K562 (cell line): ENCODE measurements around the gene GCN1. TPM values are rescaled to one million over a fixed set of nuclear protein-coding genes. Genes with fewer than 3 reads are reported as not detected.

Experiments
- BDP1 ChIP-seq: IDR thresholded peaks from 3 replicates; pipeline ENCODE4 v1.6.1; 2011; ENCODE audit not compliant: insufficient read length, insufficient read depth
- C11orf30 ChIP-seq: fragments of 450-650 bp; IDR thresholded peaks from 2 replicates; pipeline ENCODE4 v1.6.1; 2016; ENCODE audit warnings: low read depth, mild to moderate bottlenecking
- ESRRA ChIP-seq: fragments of 450-650 bp; IDR thresholded peaks from 2 replicates; pipeline ENCODE4 v1.6.1; 2014; ENCODE audit warnings: low read depth, mild to moderate bottlenecking, moderate library complexity, borderline replicate concordance
- MAFF ChIP-seq: IDR thresholded peaks from 2 replicates; pipeline ENCODE4 v1.6.1; 2012; ENCODE audit warnings: low read length, improper control_type of control experiment
- MCM5 ChIP-seq: fragments of 450-650 bp; IDR thresholded peaks from 2 replicates; pipeline ENCODE4 v1.6.1; 2016; ENCODE audit warnings: low read depth
- NFE2 ChIP-seq: IDR thresholded peaks from 2 replicates; pipeline ENCODE4 v1.6.1; 2014; ENCODE audit warnings: antibody characterized with exemption, low read depth
- NRF1 ChIP-seq, 2 experiments: fragments of 450-650 bp; IDR thresholded peaks in 1 of 2; conservative IDR thresholded peaks in 1 of 2; 2 replicates each; pipeline ENCODE4 v1.6.1; 2014; ENCODE audit warnings: mild to moderate bottlenecking in 2 of 2
- PTTG1 ChIP-seq: fragments of 450-650 bp; IDR thresholded peaks from 2 replicates; pipeline ENCODE4 v1.6.1; 2016; ENCODE audit warnings: low read depth, mild to moderate bottlenecking, missing genetic modification characterization, missing compliant biosample characterization
- RBM17 ChIP-seq: fragments of 200-400 bp; formaldehyde crosslinking; IDR thresholded peaks from 2 replicates; pipeline ENCODE4 v1.6.1; 2017; ENCODE audit warnings: low read depth, mild to moderate bottlenecking, low read length, borderline replicate concordance
- TEAD1 ChIP-seq, 2 experiments: fragments of 450-650 bp in 1 of 2; sonication (generic) in 1 of 2; formaldehyde crosslinking; IDR thresholded peaks; 2 replicates each; pipeline versions ENCODE4 v1.4.0 to v1.8.0; 2020 to 2022; ENCODE audit warnings: mild to moderate bottlenecking in 2 of 2, missing genetic modification reagents in 1 of 2
- THRAP3 ChIP-seq: fragments of 450-650 bp; IDR thresholded peaks from 2 replicates; pipeline ENCODE4 v1.6.1; 2016; ENCODE audit warnings: mild to moderate bottlenecking, inconsistent platforms, borderline replicate concordance
- XRCC3 ChIP-seq: fragments of 450-650 bp; IDR thresholded peaks from 2 replicates; pipeline ENCODE4 v1.6.1; 2017; ENCODE audit warnings: mild to moderate bottlenecking, moderate library complexity
- ZNF134 ChIP-seq: fragments of 250-450 bp; sonication (Bioruptor Pico); conservative IDR thresholded peaks from 2 replicates; pipeline ENCODE4 v1.4.0; 2020
- ZNF140 ChIP-seq: fragments of 250-450 bp; sonication (Bioruptor Pico); IDR thresholded peaks from 2 replicates; pipeline ENCODE4 v1.8.0; 2021; ENCODE audit warnings: moderate library complexity, mild to moderate bottlenecking, inconsistent platforms
- ZNF75A ChIP-seq: fragments of 450-650 bp; formaldehyde crosslinking; IDR thresholded peaks from 2 replicates; pipeline ENCODE4 v1.4.0; 2020; ENCODE audit warnings: mild to moderate bottlenecking
- polyA plus RNA-seq, 8 experiments: library from polyadenylated mRNA; depleted of rRNA in 4 of 8; stranded (reverse) in 5 of 8; unstranded in 3 of 8; fragments of >200 nt; fragmentation: Nextera tagmentation in 2 of 8; fragmentation: Illumina TruSeq in 1 of 8; extraction: Ambion mirVana in 2 of 8; extraction: Trizol in 1 of 8; gene quantifications; 2 replicates each; pipeline versions ENCODE4 v1.2.1 to v1.2.3, GENCODE V29; 2011 to 2014; ENCODE audit warnings: inconsistent platforms in 1 of 8, missing spikeins in 1 of 8
- total RNA-seq, 7 experiments: library from RNA; depleted of rRNA in 6 of 7; stranded (reverse); fragments of >200 nt in 6 of 7; fragmentation: Illumina TruSeq in 2 of 7; extraction: Trizol in 2 of 7; gene quantifications; 2 replicates each; pipeline versions ENCODE4 v1.2.1 to v1.2.3, GENCODE V29; 2011 to 2021; ENCODE audit warnings: low replicate concordance in 1 of 7
- TF ChIP-seq, protein P1 (sequence below): fragments of 450-650 bp; IDR thresholded peaks from 2 replicates; pipeline ENCODE4 v1.6.1; 2014; ENCODE audit warnings: low read depth, mild to moderate bottlenecking, moderate library complexity, borderline replicate concordance
- TF ChIP-seq, protein P2 (sequence below): fragments of 150-350 bp; conservative IDR thresholded peaks from 2 replicates; pipeline ENCODE4 v1.6.1; 2014; ENCODE audit warnings: low read length
- TF ChIP-seq, protein P3 (sequence below): fragments of 250-450 bp; sonication (Bioruptor Pico); IDR thresholded peaks from 2 replicates; pipeline ENCODE4 v1.6.1; 2021; ENCODE audit warnings: mild to moderate bottlenecking
- TF ChIP-seq, protein P4 (sequence below): fragments of 450-650 bp; IDR thresholded peaks from 2 replicates; pipeline ENCODE4 v1.7.1; 2018; ENCODE audit warnings: mild to moderate bottlenecking, low read depth; ENCODE audit not compliant: partially characterized antibody

Gene GCN1
- total and polyA plus RNA-seq, 9 of the 15 experiments (the other 6 are each of a cell fraction or from before 2014, with no cell fraction given): 11.9 to 190 (median 51.7) TPM

DNA sequence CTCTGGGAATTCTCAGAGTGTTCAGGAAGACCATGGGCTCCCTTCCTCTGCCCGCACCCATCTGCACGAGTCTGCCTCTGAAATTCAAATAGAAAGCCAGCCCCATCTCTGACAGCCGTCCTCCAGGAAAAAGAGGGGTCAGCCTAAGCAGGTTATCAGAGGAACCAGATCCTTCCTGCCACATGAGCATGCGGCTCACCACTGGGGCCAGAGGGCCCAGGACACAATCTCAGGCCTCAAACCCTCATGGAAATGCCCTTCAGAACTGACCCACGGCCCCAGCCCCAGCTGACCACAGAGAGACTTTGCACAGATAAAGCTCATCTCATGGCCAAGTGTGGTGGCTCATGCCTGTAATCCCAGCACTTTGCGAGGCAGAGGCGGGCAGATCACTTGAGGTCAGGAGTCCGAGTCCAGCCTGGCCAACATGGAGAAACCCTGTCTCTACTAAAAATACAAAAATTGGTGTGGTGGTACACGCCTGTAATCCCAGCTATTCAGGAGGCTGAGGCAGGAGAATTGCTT, 47.8 kb upstream of the GCN1 start (continued):
- TF ChIP-seq, protein P1, sequence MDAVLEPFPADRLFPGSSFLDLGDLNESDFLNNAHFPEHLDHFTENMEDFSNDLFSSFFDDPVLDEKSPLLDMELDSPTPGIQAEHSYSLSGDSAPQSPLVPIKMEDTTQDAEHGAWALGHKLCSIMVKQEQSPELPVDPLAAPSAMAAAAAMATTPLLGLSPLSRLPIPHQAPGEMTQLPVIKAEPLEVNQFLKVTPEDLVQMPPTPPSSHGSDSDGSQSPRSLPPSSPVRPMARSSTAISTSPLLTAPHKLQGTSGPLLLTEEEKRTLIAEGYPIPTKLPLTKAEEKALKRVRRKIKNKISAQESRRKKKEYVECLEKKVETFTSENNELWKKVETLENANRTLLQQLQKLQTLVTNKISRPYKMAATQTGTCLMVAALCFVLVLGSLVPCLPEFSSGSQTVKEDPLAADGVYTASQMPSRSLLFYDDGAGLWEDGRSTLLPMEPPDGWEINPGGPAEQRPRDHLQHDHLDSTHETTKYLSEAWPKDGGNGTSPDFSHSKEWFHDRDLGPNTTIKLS: peak; percentile 80; the same call in 1 of the 2 replicates
- TF ChIP-seq XRCC3: no peak
- TF ChIP-seq, protein P2, sequence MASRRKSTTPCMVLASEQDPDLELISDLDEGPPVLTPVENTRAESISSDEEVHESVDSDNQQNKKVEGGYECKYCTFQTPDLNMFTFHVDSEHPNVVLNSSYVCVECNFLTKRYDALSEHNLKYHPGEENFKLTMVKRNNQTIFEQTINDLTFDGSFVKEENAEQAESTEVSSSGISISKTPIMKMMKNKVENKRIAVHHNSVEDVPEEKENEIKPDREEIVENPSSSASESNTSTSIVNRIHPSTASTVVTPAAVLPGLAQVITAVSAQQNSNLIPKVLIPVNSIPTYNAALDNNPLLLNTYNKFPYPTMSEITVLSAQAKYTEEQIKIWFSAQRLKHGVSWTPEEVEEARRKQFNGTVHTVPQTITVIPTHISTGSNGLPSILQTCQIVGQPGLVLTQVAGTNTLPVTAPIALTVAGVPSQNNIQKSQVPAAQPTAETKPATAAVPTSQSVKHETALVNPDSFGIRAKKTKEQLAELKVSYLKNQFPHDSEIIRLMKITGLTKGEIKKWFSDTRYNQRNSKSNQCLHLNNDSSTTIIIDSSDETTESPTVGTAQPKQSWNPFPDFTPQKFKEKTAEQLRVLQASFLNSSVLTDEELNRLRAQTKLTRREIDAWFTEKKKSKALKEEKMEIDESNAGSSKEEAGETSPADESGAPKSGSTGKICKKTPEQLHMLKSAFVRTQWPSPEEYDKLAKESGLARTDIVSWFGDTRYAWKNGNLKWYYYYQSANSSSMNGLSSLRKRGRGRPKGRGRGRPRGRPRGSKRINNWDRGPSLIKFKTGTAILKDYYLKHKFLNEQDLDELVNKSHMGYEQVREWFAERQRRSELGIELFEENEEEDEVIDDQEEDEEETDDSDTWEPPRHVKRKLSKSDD: no peak
- TF ChIP-seq THRAP3: no peak
- no peak for TF ChIP-seq MAFF
- TF ChIP-seq ZNF75A: no peak
- TF ChIP-seq MCM5: no peak
- peak; percentile 82 for TF ChIP-seq ZNF134
- TF ChIP-seq, protein P3, sequence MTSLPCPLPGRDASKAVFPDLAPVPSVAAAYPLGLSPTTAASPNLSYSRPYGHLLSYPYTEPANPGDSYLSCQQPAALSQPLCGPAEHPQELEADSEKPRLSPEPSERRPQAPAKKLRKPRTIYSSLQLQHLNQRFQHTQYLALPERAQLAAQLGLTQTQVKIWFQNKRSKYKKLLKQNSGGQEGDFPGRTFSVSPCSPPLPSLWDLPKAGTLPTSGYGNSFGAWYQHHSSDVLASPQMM (CRISPR knock-in tag): no peak
- no peak for TF ChIP-seq ZNF140 (CRISPR knock-in tag)
- peak; percentile 79 to 81 for TF ChIP-seq NRF1 (conservative IDR thresholded peaks at IDR 0.05 in 1 of 2, IDR thresholded peaks at IDR 0.05 in 1 of 2)
- TF ChIP-seq BDP1: no peak
- TF ChIP-seq, protein P4, sequence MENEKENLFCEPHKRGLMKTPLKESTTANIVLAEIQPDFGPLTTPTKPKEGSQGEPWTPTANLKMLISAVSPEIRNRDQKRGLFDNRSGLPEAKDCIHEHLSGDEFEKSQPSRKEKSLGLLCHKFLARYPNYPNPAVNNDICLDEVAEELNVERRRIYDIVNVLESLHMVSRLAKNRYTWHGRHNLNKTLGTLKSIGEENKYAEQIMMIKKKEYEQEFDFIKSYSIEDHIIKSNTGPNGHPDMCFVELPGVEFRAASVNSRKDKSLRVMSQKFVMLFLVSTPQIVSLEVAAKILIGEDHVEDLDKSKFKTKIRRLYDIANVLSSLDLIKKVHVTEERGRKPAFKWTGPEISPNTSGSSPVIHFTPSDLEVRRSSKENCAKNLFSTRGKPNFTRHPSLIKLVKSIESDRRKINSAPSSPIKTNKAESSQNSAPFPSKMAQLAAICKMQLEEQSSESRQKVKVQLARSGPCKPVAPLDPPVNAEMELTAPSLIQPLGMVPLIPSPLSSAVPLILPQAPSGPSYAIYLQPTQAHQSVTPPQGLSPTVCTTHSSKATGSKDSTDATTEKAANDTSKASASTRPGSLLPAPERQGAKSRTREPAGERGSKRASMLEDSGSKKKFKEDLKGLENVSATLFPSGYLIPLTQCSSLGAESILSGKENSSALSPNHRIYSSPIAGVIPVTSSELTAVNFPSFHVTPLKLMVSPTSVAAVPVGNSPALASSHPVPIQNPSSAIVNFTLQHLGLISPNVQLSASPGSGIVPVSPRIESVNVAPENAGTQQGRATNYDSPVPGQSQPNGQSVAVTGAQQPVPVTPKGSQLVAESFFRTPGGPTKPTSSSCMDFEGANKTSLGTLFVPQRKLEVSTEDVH: peak; percentile 55
- TF ChIP-seq ESRRA: peak; percentile 99
- TF ChIP-seq TEAD1 (CRISPR knock-in tag; IDR thresholded peaks at IDR 0.05): peak; percentile 49 to 88; a peak in 2 of 4 replicates
- TF ChIP-seq NFE2: peak; percentile 43
- no peak for TF ChIP-seq C11orf30
- no peak for TF ChIP-seq RBM17
- TF ChIP-seq PTTG1: no peak
